Activated CD4-positive, CD25-positive, alpha-beta regulatory T cell (primary cell): ENCODE measurements around the gene TAL2.

Source experiments
- DNase-seq, 4 experiments: peaks; one replicate each; lab custom pipeline; 2025; lab: John Stamatoyannopoulos, UW

TAL2 gene

DNA sequence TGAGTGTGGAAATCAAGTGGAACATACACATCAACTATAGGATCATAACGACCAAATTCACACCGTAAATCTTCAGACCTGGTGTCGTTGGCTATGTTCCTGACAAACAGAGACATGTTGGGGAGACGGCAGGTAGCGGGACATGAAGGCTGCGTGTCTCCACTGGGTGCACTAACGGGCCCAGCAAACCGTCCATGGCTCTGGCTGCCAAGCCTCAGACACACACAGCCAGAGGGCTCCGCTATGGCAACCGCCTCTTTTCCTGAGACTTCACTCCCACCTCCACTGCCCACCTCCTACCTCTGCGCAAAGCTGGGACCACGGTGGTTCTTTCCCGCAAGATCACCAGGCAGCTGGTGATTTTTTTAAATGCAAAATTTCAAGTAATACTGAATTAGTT, 48.4 kb downstream of the TAL2 start:
- DNase-seq = no peak

DNA sequence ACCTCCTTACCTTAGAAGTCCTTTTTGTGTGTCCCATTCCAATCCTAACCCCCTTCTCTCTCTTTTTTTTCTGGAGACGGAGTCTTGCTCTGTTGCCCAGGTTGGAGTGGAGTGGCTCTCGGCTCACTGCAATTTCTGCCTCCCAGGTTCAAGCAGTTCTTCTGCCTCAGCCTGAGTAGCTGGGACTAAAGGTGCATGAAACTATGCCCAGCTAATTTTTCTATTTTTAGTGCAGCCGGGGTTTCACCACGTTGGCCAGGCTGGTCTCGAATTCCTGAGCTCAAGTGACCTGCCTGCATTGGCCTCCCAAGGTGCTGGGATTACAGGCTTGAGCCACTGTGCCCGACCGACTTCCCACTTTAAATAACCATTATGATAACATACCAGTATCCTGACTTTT, 49.6 kb downstream of the TAL2 start:
- no peak for DNase-seq

DNA sequence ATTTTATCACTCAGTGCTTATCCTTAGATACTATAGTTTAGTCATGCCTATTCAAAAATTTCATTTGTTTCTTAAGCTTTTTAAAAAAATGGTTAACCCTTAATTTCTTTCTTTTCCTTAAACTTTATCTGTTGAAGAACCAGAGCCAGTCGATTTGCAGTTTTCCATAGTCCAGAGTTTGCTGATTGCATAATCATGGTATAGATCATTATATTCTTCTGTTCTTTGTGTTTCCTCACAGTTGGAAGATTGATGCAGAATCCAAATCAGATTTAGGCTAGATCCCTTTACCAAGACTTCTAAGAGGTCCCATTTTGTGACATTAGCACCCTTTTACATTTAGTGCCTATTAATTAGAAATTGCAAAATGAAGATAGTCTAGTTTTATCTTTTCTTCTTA, 50.0 kb downstream of the TAL2 start:
- no peak for DNase-seq
